GM18868 (cell line): ENCODE measurements around the gene CTNNBL1.

Source experiments
- ATAC-seq: cut with Tn5 transposase; IDR thresholded peaks from one replicate; pipeline ENCODE4 v1.9.1; 2021; ENCODE audit warnings: mild to moderate bottlenecking, moderate library complexity; ENCODE audit not compliant: unreplicated experiment

The CTNNBL1 gene

DNA sequence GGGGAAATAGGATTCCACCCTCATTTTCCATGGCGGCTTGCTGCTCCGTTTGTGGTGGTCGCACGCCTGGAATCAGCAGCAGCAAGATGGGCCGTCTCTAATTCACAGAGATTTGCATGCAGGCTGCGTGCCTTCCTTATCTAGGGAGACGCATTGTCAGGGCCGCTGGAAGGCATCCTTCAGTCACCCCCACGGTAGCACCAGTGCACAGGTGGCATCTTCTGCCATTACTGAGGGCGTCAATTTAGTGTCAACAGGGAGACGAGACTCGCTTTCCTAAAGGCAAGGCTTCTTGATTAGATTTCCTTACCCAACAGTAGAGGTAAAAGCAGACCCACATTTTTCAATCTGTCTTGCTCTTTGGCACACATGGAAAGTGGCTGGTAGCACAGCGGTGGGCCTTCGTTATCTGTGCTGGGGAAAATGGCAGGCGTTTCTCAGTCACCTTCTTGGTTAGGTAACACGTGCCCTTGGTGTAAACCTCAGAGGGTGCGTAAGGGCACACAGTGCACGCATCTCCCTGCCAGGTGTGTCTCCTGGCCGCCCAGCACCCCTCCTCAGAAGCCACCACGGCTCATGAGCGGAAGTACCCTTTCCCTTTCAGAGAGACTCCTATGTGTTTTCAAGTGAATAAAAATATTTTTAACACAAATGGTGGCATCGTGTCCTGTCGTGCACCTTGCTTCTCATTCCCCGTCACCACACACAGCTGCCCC lies 181.8 kb downstream of the CTNNBL1 start:
- ATAC-seq = no peak

DNA sequence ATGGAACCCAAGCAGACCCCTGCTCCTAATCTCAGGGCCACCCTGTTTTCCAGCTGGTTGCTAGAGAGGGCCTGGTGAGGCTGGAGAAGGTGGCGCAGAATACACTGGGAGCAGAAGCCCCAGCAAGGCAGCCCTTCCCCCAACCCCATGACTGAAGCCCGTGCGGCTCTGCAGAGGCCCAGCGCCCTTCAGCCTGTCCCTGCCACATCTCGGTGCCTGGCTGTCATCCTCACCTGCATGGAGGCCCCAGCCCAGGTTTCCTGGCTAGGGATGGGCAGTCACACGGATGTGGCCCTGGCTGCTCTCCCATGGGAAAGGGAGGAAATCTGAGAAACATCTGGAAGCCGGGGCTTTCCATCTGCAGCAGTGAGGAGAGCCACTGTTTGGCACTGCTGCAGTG lies 183.0 kb downstream of the CTNNBL1 start:
- no peak for ATAC-seq

- ATAC-seq = no peak
Observed at GRCh38 chr20:37877832-37878772, 184.3 kb downstream of the CTNNBL1 start.

- ATAC-seq = no peak
Observed at GRCh38 chr20:37878835-37879599, 185.2 kb downstream of the CTNNBL1 start.

- ATAC-seq = no peak
Observed at GRCh38 chr20:37879843-37880242, 186.0 kb downstream of the CTNNBL1 start.

DNA sequence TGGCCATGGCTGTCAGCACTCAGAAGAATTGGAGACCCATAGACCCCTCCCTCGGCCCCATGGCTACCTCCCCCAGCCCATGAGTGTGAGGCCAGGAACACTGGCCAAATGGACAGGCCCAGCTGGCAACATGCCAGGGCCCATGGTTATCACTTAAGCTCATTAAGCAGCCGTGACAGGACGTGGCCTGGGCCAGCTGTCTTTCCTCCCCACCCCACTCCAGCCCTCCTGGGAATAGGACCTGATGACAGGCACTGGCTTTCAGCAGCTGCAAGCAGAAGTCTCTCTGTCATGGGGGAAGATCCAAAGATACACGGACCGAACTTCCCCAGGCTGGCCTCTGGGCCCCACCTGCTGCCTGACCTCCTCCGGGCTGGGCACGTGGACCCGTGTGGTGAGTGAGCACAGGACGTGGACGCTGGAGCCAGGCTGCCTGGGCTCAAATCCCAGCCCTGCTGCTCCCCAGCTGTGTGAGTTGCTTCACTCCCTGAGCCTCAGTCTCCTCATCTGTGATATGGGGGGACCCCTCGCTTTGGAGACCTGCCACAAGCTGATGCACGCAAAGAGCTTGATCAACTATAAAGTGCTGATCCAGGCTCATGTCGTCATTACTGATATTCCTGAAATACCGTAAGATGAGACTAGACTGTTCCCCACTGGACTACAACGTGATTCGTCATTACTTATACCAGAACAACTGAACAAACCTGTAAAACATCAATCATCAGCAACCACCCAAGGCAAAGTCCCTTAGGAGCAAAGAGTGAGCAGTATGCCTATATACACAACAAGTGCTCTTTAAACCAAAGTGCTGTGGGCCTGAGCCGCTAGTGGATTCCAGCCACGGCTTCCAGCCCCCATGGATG lies 187.1 kb downstream of the CTNNBL1 start:
- no peak for ATAC-seq

GRCh38 chr20:37881601-37882343 lies 187.9 kb downstream of the CTNNBL1 start:
- ATAC-seq = no peak

- ATAC-seq = no peak
Observed at GRCh38 chr20:37882961-37883712, 189.3 kb downstream of the CTNNBL1 start.

DNA sequence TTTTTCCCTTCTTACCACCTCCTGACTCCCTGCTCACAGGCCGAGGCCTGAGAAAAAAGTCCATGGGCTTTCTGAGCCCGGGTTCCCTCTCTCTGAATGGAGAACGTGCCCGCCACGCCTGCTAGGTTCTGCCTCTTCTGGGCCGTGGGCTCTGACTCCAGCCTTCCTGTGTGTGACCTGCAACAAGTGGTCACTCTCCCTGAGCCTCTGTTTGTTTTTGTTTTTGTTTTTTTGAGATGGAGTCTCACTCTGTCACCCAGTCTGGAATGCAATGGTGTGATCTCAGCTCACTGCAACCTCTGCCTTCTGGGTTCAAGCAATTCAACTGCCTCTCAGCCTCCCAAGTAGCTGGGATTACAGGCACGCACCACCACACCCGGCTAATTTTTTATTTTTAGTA lies 191.2 kb downstream of the CTNNBL1 start:
- ATAC-seq = no peak

DNA sequence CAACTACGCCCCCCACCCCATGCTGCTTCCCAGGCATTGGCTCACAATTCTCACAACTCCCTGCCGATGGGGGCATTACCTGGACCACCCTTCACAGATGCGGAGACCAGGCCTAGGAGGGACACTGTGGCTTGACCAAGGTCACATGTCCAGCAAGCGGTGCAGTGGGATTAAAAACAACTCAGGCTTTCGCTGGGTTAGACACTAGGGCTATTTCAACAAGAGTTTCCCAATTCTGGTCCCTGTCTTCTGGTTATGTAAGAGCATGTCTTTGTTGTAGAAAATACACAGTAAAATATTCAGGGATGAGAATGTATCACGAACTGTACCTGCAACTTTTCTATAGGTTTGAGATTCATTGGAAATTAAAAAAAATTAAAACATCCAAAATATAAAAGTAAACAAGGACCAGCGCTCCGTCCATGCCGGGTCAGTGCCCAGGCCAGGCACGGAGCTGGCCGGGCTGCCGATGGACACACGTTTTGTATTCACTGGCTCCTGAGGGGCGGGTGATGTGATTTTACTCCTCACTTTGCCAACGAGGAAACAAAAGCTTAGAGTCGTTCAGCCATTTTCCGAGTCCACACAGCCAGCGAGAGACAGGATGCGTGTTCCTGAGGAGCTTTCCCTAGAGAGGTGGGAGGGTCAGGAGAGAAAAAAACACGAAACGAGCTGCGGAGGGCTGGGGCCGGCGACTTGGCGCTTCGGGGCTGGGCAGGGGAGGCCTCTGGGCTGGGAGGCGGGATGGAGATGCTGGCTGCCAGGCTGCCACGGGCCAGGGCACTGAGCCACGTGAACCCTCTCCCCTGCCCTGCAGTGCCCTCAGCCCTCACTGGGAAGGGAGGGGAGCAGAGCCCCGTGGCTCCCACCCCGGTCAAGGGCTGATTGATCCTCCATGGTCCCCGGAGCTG lies 192.0 kb downstream of the CTNNBL1 start:
- no peak for ATAC-seq

DNA sequence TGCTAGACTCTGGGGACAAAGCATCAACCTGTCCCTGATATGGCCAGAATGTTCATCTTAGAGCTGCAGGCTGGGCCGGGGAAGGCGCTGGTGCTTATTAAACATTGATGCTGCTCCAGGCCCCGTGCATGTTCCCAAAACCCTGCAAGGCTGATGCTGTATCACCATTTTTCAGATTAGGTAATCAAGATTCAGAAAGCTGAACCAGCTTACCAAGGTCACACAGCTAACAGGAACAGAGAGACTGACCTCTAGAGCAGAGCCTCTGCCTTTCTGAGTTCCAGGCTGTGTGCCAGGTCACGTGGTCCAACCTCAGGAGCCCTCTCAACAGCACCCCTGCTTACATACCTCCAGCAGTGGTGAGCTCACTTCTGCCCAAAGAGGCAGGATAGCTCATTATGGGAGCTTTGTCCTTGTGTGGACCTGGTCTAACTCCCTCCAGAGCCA lies 193.0 kb downstream of the CTNNBL1 start:
- ATAC-seq = no peak

DNA sequence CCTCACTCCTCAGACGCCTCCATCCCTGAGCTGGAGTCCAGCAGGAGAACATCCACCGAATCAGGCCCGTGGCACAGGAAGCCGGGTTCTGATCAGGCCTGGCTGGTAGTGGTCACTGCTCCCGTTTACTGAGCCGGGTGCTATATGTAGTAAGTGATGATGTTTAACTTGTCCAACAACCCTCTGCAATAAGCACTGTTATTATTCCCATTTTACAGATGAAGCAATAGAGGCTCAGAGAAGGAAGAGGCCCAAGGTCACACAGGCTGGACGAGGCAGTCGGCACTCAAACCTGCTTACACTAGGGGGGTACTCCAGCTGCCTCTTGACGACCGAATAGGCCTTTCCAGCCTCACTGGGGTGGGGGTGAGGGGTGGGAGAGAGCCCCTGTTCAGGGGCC lies 194.8 kb downstream of the CTNNBL1 start:
- ATAC-seq = no peak

DNA sequence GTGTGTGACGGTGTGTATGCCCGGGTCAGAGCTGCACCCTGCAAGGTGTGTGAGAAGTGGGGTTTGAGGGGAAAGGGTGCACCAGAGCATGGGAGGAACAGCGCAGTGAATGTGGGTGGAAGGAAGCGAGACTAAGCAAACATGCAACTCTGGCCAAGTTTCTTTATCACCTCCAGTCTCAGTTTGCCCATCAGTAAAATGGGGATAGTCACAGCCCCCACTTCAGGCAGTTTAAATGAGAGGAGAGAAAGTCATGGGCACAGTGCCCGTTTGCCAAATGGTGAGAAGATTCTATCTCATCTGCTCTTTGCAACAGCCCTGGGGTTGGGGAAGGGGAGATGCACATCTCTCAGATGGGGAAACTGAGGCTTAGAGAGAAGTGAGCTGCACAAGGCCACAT lies 196.3 kb downstream of the CTNNBL1 start:
- ATAC-seq = no peak

DNA sequence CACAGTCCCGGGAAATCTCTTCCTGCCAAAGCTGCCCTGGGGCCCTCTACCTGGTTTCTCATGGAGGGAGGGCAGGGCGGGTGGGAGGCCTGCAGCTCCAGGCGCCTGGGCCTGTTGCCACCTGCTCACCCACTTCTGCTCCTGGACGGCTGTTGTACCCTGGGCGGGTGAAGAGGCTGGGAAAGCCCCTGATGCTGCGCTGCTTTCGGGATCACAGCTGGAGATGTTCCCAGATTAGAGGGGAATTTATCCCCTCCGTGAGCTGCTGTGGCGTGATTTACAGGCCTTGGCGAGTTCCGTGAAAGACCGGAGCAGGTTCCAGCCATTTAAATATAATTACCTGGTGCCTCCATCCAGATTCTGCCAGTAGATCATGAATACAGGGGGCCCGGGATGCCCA lies 196.8 kb downstream of the CTNNBL1 start:
- ATAC-seq = no peak

DNA sequence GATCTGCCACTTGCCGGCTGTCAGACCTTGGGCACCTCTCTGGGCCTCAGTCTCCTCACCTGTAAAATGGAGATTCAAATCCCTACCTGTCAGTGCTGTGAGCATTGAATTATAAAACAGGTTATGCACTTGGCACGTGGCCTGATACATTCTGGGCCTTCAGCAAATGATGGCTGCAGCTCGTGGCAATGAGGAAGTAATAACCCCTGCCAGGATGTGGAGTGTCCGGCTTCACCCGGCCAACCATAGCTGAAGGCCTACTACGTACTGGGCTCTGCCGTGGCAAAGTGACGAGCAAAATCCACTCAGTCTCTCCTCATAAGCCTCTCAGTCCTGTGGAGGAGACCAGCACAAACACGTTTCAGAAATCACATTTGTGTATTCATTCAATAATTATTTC lies 198.2 kb downstream of the CTNNBL1 start:
- no peak for ATAC-seq

DNA sequence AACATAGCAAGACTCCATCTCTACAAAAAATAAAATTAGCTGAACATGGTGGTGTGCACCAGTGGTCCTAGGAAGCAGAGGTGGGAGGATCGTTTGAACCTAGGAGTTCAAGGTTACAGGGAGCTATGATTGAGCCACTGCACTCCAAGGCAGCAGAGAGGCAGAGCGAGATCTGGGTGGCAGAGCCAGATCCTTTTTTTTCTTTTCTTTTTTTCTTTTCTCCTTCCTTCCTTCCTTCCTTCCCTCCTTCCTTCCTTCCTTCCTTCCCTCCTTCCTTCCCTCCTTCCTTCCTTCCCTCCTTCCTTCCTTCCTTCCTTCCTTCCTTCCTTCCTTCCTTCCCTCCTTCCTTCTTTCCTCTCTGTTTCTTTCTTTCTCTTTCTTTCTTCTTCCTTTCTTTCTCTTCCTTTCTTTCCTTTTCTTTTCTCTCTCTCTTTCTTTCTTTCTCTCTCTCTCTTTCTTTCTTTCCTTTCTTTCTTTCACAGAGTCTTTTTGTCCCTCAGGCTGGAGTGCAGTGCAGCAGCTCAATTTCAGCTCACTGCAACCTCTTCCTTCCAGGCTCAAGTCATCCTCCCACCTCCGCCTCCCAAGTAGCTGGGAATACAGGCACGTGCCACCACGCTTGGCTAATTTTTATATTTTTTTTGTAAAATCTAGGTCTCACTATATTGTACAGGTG lies 199.9 kb downstream of the CTNNBL1 start:
- no peak for ATAC-seq

DNA sequence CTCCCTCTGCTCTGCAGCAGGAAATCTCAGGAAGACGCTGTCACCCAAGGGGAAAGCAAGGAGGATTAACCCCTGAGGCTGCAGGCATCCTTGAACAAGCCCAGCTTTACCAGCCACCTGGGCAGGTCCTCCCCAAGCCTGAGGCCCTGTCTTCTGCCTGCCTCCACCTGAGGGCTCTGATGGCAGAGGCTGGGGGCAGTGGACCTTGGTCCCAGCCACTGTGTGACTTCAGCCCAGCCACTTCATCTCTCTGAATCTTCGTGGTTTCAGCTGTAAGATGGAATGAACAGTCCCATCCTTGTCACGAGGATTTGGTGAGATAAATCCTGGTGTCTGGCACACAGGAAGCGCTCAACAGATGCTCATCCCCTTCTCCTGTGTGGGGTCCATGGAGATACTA lies 200.6 kb downstream of the CTNNBL1 start:
- no peak for ATAC-seq
